AG09309 (cell line): ENCODE measurements around the gene AGRP.

Experiments
- DNase-seq: peaks from one replicate; pipeline ENCODE4 v3.0.0-alpha.2; 2010; ENCODE audit warnings: low read depth
- H3K4me3 ChIP-seq: 2 replicates; pipeline ENCODE4 v1.5.1; 2011; ENCODE audit warnings: mild to moderate bottlenecking, low read depth, low read length, moderate library complexity; ENCODE audit not compliant: control insufficient read depth
- TF ChIP-seq, protein P1 (sequence below): IDR thresholded peaks from 2 replicates; pipeline ENCODE4 v1.5.1; 2011; ENCODE audit warnings: mild to moderate bottlenecking, low read depth, low read length, inconsistent platforms; ENCODE audit not compliant: insufficient read depth, control insufficient read depth; ENCODE audit errors: missing control alignments

Gene AGRP

DNA sequence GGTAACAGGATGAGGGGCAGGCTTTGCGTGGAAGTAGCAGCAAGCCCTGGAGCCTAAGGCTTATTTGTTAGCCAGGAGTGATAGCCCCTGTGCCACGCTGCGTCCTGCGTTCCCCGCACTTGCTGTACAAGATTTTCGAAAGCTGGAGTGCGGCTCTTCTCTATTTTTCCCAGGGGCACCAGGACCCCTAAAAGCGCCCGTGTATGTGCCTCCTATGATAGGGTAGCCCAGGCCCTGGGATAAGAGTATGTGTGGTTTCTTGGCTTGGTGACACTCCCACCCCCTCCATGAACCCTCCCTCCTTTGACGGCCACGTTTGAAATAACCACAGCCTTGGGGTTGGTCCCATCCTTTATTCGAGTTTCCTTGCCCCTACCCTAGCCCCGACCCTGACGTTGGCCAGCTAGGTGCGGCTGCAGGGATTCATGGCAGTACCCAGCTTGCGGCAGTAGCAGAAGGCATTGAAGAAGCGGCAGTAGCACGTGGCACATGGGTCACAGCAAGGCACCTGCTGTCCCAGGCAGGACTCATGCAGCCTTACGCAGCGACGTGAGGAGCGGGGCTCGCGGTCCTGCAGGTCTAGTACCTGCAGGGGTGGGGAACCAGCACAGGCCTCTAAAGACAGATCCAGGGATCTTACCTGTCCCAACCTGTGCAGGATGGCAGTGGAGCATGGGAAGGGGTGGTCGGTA lies 968 bp downstream of the AGRP start:
- TF ChIP-seq, protein P1, sequence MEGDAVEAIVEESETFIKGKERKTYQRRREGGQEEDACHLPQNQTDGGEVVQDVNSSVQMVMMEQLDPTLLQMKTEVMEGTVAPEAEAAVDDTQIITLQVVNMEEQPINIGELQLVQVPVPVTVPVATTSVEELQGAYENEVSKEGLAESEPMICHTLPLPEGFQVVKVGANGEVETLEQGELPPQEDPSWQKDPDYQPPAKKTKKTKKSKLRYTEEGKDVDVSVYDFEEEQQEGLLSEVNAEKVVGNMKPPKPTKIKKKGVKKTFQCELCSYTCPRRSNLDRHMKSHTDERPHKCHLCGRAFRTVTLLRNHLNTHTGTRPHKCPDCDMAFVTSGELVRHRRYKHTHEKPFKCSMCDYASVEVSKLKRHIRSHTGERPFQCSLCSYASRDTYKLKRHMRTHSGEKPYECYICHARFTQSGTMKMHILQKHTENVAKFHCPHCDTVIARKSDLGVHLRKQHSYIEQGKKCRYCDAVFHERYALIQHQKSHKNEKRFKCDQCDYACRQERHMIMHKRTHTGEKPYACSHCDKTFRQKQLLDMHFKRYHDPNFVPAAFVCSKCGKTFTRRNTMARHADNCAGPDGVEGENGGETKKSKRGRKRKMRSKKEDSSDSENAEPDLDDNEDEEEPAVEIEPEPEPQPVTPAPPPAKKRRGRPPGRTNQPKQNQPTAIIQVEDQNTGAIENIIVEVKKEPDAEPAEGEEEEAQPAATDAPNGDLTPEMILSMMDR = no peak
- no peak for DNase-seq
- H3K4me3 ChIP-seq = peak overlapping the region; percentile 46

DNA sequence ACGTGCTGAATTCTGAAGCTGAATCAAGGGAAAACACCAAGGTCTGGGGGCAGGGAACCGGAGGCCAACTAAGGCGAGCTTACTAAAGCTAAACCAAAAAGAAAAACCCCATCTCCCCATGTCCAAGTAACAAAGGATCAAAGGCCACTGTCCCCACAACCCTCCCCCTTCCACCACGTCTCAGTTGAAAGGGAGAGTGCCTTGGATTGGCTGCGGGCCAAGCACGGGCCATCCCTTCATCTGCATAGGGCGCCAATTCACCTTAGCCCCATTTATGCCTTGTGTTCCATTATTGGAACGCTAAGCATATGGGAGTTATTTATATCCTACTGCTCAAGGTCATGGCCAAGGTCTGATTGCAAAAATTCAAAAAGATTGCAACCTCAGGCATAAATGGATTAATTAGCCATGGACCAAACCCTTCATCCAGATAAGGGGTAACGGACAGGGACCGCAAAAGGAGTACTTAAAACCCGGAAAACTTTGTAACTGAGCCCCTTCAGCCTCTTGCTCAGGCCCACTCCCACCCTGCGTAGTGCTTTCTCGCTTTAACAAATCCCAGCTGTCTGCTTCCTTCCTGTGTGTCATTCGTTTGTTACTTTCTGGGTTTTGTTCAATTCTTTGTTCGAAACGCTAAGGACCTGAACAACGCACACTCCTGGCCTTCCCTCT lies 1.6 kb downstream of the AGRP start:
- DNase-seq = no peak
- TF ChIP-seq, protein P1 = no peak
- H3K4me3 ChIP-seq = peak overlapping the region; percentile 46

DNA sequence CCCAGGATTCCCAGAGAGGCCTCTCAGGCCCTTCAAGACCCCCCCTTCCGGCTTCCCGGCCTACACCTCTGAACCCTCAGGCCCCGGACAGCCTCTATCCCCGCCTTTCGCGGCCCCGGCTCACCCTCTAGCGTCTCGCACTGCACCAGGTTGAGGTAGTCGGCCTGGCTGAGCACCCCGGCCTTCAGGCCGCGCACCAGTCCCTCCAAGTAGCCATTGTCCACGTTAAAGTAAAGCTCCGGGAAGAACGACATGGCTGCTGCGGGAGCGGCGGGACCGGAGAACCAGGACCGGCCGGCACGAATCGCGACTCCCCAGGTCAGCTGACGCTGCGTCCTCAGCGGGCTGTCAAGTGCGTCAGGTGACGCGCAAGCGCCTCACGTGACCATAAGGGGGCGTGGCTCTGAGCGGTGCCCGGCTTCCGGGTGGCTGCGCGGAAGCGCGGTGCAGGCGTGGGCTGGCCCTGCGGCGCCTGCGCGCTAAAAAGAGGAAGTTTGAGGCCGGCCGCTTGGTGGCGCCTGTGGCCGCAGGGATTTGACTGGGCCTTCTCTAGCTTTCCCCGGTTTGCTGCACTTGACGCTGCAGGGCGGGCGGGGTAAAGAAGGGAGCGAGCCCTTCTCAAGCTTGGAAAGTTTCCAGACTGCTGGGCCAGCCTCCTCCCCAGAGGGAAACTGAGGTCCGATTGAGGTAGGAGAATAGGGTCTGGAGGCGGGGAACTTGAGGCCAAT lies 2.4 kb downstream of the AGRP start, which contains the start of gene ATP6V0D1:
Gene ATP6V0D1 (minus strand): TSS at position 325 of the 728 bp plus-strand sequence. CDS start 71 bp downstream, at position 254.
- peak; percentile 91 for DNase-seq
- H3K4me3 ChIP-seq = peak within 1 kb of the TSS; percentile 96
- TF ChIP-seq, protein P1 = peak; percentile 82

DNA sequence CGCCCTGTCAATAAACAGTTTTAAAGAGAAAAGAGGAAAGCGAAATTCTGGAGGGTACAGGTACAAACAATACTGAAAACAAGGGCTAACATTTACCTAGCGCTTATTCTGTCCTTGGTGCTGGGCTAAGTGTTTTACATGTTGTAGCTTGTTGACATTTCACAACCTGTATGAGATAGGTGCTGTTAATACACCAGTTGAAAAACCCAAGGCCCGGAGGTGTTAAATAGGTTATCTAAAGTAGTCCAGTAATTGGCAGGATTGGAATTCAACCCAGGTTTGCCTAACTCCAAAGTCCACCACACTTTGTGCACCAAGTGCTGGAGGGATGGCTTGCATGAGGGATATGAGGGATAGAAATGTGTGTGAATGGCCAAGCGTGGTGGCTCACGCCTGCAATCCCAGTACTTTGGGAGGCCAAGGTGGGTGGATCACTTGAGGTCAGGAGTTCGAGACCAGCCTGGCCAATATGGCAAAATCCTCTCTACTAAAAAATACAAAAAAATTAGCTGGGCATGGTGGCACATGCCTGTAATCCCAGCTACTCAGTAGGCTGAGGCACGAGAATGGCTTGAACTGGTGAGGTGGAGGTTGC lies 5.3 kb downstream of the AGRP start:
- H3K4me3 ChIP-seq = no peak overlapping the region
- TF ChIP-seq, protein P1 = no peak
- no peak for DNase-seq

DNA sequence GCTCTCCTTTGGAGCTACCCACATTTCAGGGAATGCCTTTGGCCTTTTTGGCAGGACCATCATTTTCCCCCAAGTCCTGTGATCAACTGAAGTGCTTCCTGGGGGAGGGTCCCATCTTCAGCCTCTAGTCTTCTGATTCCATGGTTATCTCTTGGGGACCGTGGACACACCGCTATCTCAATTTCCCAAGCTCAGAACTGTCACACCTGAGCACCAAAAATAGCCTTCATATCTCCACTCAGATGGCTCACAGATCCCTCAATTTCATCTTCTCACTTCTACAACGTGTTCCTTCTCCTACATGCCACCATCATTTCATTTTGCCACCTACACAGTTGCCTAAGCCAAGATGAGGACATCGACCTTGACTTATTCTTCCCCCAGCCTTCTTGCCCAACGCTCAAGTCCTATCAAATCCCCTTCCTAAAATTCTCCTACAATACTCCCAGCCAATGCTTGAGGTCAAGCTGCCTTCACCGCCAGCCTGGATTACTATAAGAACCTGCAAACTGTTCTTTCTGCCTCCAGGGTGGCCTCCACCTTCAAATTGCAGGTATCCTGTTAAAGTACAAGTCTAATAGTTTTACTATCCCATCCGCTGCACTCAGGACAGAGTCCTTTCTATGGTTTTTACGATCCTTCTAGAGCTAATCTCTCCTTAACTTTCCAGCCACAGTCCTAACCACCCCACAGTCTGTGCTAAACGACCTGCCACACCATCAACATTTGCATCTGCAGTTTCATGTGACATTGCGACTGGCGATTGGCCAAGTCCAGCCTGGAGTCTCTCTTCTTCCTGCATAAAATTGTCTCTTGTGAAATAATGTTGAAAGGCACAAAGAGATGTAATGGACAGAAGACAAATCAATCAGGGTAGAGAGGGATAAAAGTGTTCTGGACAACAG lies 8.5 kb downstream of the AGRP start:
- no peak overlapping the region for H3K4me3 ChIP-seq
- TF ChIP-seq, protein P1 = no peak
- DNase-seq = no peak
